ENCODE measurements around the gene KISS1R.
A peak's percentile ranks its signal among the peaks of the same experiment; 100 is the strongest.

The KISS1R gene

DNA sequence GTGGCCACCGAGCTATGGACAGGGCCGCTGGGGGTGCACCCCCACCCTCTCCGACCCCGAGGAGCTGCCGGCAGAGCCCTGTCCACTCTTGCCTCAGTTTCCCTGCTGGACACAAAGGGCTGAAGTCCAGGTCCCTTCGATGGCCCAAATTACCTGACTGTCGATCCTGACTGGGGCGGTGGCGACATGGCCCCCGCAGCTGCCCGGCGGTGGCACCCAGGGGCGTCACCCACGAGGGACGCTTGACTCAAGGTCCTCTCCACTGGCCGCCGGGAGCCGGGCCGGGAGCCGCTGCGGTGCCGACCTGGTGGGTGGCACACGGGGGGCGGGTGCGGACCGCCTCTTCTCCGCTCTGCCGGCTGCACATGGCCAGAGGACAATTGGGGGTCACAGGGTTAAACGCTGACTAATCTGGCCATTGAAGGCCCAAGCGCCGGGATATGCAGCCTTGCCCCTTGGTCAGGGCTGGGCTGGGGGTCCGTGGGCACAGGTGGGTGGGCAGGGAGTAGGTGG lies 25.1 kb downstream of the KISS1R start:
- no peak for TF ChIP-seq GATA3 (IDR thresholded peaks at IDR 0.05; ENCODE audit: low read depth, low read length)
- TF ChIP-seq GATA2 (IDR thresholded peaks at IDR 0.05; ENCODE audit: low read depth, low read length) = no peak

DNA sequence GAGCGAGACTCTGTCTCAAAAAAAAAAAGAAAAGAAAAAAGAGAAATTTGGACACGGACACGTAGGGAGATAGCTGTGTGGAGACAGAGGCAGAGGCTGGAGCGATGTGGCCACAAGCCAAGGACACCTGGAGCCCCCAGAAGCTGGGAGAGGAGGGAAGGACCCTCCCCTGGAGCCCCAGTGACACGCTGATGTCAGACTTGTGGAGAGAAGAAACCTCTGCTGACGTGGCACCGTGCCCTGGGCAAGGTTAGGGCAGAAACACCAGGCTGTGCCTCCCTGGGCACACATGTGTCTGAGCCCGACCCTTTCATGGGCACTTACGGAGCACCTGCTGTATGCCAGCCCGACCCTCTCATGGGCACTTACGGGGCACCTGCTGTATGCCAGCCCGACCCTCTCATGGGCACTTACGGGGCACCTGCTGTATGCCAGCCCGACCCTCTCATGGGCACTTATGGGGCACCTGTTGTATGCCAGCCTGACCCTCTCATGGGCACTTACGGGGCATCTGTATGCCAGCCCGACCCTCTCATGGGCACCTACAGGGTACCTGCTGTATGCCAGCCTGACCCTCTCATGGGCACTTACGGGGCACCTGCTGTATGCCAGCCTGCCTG lies 26.5 kb downstream of the KISS1R start:
- no peak for TF ChIP-seq GATA2 (IDR thresholded peaks at IDR 0.05; ENCODE audit: low read depth, low read length)
- no peak for TF ChIP-seq GATA3 (IDR thresholded peaks at IDR 0.05; ENCODE audit: low read depth, low read length)

DNA sequence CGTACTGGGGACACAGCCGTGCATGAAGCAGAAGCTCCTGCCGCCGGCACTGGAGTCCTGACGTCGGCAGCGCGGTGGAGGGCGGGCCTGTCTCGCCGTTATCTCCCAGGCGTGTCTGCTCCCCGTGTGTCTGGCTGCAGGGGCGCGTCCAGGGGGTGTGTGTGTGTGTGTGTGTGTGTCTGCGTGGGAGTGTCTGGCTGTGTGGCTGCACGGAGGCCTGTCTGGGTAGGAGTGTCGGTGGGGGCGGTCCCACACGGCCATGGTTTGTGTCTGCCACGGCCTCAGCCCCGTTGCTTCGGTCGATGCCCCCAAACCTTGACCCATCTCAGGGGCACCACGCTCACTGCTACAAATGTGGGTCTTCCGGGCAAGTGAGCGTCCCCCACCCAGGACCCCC lies 27.0 kb downstream of the KISS1R start:
- TF ChIP-seq GATA2 (IDR thresholded peaks at IDR 0.05; ENCODE audit: low read depth, low read length) (peak; percentile 92), GATA3 (IDR thresholded peaks at IDR 0.05; ENCODE audit: low read depth, low read length) (no peak)

DNA sequence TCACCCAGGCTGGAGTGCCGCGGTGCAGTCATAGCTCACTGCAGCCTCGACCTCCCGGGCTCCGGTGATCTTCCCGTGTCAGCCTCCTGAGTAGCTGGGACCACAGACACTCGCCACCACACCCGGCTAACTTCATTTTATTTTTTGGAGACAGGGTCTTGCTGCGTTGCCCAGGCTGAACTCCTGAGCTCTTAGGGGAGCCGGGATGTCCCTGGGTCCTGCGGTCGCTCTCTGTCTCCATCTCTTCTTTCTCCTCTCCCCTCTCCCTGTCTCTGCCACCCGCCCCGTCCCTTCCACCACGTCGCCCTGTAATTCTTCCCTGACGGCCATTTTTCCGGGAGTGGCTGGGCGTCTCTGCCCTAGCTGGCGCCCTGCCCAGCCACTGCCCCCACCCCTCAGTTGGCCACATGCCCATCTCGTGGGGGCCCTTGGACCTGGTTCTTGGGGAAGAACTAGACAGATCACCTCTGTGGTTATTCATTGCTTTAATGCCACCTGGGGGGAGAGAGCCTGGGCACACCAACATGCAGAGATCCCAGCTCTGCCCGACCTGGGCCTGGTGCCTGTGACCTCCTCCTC lies 27.6 kb downstream of the KISS1R start:
- 0 out of 2 replicates have a peak, but pooled peaks have one; percentile 36 for TF ChIP-seq GATA2 (IDR thresholded peaks at IDR 0.05; ENCODE audit: low read depth, low read length)
- no peak for TF ChIP-seq GATA3 (IDR thresholded peaks at IDR 0.05; ENCODE audit: low read depth, low read length)

DNA sequence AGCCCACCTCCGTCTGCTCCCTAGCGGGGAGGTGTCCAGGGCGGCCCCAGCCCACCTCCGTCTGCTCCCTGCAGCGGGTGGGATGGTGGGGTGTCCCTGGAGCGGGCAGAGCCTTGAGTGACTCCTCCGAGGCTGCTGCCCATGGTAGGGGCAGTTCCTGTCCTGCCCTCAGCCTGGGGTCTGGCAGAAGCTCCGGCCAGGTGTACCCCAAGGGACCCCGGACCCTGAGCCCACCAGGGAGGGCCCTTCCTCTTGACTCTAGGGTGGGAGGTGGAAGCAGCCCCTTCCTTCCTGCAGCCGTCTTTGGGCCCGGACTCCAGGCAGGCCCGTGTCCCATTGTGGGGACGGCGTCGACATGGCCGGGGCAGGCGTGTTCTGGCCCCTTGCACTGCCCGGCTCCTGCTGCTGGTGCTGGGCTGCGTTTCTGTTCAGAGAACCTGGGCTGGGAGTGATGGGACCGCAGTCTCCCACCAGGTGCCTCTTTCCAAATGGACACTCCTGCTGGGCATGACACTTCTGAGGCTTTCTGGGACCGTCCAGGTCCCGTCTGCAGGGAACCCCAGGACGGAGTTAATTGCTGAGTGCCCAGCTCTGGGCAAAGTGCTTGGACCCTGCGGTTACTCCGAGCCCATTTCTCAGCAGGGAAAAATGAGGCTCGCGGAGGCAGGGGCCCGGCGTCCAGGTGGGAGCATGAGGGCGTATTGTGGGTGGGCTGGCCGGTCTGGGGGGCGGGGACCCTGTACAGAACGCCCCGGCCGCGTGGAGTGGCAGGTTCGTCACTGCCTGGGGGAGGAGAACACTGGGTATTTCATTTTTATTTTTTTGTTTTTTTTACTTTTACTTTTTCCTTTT lies 28.5 kb downstream of the KISS1R start:
- no peak for TF ChIP-seq GATA3 (IDR thresholded peaks at IDR 0.05; ENCODE audit: low read depth, low read length)
- no peak for TF ChIP-seq GATA2 (IDR thresholded peaks at IDR 0.05; ENCODE audit: low read depth, low read length)

DNA sequence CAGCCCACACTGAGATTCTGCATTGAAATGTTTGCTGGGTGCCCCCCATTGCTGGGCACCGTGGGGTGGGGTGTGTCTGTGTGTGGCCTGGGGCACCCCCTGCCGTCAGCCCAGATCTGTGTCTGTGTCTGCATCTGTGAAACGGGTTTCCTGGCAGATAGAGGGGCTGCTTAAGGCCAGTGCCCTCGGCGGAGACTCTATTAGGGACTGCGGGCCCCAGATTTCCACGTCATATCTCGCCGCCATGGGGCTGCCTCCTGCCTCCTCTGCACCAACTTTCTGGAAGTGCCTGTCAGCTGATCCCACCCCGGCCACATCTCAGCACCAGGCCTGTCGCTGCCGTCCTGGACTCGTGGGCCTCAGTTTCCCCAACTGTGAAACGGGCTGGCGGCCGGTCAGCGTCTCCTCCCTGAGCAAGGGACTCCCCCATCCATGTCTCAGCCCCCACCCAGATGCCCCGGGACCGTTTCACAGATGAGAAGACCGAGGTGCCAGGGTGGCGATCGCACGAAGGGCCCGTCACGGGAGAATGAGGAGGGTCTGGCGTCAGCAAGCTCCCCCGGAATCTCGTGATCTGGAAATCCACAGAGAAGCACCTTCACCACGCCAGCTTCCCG lies 30.1 kb downstream of the KISS1R start:
- TF ChIP-seq GATA3 (IDR thresholded peaks at IDR 0.05; ENCODE audit: low read depth, low read length) = no peak
- TF ChIP-seq GATA2 (IDR thresholded peaks at IDR 0.05; ENCODE audit: low read depth, low read length) = no peak

DNA sequence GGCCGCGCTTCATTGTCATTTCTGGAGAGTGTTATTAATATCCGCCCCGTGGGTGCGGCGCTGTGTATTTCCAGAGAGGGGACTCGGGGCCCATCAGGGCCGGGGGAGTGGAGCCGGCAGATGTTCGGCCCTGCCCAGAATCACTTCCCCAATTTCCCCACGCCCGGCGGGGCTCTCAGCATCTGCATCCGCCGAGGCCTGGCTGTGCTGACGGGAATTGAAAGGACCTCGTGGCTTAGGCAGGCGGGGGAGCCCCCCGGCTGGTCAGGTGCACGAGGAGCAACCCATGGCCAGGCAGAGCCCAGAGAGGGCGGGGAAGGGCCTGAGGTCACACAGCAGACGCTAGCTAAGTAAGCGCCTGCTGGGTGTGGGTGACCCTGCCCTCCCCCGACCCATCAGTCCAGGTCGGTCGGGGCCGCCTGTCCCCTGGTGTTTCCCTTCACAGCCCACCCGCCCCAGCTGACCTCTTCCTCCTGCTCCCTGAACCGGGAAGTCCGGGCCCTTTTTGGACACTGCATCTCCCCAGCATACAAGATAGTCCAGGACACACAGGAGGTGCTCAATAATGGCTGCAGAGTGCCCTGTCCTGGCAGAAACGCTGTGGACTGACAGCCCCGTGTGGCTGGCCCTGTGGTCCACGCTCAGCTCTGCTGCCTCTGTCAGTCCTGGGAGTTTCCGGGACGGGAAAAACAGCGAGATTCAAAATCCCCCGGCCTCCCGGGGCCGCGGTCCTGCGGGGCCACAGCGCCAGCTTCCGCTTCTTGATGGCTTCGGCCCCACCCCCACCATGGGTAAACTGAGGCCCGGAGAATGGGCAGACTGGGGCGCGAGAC lies 30.8 kb downstream of the KISS1R start:
- TF ChIP-seq GATA3 (IDR thresholded peaks at IDR 0.05; ENCODE audit: low read depth, low read length) (no peak), GATA2 (IDR thresholded peaks at IDR 0.05; ENCODE audit: low read depth, low read length) (no peak)

DNA sequence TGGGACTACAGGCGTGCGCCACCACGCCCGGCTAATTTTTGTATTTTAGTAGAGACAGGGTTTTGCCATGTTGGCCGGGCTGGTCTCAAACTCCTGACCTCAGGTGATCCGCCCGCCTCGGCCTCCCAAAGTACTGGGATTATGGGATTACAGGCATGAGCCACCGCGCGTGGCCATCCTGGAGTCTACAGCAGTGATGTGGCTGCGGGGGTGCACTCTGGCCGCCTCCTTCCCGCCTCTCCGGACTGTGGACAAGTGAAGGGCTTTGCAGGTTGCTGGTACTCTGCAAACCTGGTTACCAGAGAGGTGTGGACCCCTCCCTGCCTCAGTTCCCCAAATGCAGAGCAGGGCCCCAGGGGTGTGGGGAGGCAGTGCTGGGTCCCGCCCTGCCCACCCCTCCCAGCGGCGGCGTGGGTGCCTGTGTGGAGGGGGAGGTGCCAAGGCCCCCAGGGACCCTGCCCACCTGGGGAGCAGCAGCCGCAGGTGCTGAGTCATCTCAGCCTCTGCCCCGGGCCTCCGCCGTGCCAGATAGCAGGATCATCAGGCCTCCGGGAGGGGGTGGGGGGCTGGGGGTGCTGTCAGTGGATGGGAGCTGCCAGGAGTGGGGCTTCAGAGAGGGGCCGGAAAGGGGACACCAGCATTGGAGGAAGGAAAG lies 31.8 kb downstream of the KISS1R start:
- TF ChIP-seq GATA2 (IDR thresholded peaks at IDR 0.05; ENCODE audit: low read depth, low read length) (no peak), GATA3 (IDR thresholded peaks at IDR 0.05; ENCODE audit: low read depth, low read length) (no peak)

DNA sequence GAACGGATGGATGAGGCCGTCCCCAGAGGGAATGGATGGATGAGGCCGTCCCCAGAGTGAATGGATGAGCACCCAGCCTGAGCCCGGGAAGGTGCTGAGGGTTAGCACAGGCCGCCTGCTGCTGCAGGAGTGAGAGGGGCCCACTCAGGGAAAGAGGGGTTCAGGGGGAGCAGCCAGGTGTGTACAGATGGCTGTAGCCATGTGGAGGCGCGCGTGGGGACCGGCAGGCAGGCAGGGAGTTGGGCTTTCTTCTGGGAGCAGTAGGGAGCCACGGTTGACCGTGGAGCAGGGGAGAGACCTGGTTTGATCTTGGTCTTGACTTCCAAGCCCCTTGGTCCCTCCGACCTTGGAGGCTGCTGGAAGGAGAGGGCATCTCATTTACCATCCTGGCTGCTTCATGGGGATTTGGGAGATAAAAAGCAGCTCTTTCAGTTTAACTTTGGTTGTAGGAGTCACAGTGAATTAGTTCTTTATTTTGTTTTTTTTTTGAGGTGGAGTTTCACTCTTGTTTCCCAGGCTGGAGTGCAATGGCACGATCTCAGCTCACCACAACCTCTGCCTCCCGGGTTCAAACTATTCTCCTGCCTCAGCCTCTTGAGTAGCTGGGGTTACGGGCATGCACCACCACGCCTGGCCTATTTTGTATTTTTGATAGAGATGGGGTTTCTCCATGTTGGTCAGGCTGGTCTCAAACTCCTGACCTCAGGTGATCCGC lies 33.4 kb downstream of the KISS1R start:
- no peak for TF ChIP-seq GATA2 (IDR thresholded peaks at IDR 0.05; ENCODE audit: low read depth, low read length)
- no peak for TF ChIP-seq GATA3 (IDR thresholded peaks at IDR 0.05; ENCODE audit: low read depth, low read length)

DNA sequence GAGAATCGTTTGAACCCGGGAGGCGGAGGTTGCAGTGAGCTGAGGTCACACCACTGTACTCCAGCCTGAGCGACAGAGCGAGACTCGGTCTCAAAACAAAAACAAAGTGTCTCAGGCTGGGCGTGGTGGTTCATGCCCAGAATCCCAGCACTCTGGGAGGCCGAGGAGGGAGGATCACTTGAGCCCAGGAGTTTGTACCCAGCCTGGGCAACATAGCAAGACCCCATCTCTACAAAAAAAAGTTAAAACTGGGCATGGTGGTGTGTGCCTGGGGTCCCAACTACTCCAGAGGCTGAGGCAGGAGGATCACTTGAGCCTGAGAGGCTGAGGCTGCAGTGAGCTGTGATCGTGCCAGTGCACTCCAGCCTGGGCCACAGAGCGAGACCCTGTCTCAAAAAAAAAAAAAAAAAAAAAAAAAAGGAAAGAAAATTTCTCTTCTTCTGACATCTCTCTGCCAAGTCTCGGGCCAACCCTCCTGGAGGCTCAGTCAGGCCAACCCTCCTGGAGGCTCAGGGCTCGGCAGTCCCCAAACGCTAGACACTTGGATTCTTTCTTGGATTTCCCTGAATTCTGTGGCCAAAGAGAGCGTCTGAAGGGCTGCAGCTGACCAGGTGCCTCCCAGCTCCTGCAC lies 35.0 kb downstream of the KISS1R start:
- no peak for TF ChIP-seq GATA2 (IDR thresholded peaks at IDR 0.05; ENCODE audit: low read depth, low read length)
- TF ChIP-seq GATA3 (IDR thresholded peaks at IDR 0.05; ENCODE audit: low read depth, low read length) = no peak

DNA sequence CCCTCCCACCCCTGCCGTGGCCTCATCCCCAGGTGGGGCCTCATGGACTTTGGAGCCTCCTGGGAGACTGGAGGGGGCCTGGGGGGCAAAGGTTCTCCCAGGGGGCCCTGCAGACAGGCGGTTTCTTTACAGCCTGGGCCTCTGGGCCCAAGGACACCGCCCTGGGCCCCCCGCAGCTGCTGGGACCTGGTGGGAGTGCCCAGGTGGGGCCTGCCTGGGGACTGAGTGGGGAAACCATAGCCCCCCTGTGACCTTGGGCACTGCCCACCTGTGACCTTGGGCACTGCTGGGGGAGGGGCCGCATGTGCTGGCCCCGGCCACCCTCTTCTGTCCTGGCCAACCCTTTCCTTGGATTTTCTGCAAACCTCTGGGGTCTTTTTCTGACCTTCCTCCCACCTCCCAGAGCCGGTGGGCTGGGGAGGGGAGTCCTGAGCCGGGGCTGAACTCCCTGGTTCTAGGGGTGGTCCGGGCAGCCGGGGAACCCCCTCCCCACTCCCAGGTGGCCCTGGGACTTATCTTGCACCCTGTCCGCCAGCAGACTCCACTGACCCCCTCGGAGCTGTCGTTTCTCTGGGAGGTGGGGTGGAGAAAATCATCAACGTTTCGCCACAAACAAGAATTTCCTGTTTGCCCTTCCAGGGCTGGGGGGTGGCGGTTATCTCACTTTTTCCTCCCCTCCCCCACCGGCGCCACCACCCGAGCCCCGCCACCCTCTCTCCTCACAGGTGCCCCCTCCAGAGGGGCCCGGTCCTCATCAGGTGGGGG lies 35.7 kb downstream of the KISS1R start:
- TF ChIP-seq GATA3 (IDR thresholded peaks at IDR 0.05; ENCODE audit: low read depth, low read length) (no peak), GATA2 (IDR thresholded peaks at IDR 0.05; ENCODE audit: low read depth, low read length) (no peak)
